Iris pigment epithelial cell (primary cell): ENCODE data around the gene ZNF333.
"Not testable (repeated sequence)": the region's sequence is repeated elsewhere in the genome, so short reads cannot be mapped to it uniquely, and the experiment has no call there.

Experiments
- DNase-seq: peaks from one replicate; pipeline ENCODE4 v3.0.0-alpha.2; 2011; ENCODE audit warnings: low read depth

ZNF333 gene

DNA sequence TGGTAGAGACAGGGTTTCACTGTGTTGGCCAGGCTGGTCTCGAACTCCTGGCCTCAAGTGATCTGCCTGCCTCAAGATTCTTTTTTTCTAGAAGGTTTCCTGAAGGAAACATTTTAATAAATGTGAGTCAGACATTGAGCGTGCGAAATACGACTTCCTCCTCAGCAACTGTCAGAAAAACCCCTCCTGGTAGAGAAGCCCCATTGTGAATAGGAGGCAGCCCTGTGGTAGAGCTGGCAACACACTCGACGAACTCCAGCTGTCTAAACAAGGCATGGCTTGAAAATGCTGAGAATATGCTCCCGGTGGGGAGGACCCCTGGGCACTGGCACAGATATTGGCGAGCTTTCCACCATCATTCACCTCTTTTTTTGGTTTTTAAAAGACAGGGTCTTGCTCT is 9.8 kb downstream of the ZNF333 start:
- DNase-seq = no peak

GRCh38 chr19:14700711-14701375 is 11.0 kb downstream of the ZNF333 start:
- no peak for DNase-seq

- DNase-seq = no peak
Measured at GRCh38 chr19:14703833-14704232, 14.0 kb downstream of the ZNF333 start.

DNA sequence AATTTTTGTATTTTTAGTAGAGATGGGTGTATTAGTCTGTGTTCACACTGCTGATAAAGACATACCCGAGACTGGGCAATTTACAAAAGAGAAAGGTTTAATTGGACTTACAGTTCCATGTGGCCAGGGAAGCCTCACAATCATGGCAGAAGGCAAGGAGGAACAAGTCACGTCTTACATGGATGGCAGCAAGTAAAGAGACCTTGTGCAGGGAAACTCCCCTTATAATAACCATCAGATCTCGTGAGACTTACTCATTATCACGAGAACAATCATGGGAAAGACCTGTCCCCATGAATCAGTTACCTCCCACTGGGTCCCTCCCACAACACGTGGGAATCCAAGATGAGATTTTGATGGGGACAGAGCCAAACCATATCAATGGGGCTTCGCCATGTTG is 14.6 kb downstream of the ZNF333 start:
- no peak for DNase-seq

DNA sequence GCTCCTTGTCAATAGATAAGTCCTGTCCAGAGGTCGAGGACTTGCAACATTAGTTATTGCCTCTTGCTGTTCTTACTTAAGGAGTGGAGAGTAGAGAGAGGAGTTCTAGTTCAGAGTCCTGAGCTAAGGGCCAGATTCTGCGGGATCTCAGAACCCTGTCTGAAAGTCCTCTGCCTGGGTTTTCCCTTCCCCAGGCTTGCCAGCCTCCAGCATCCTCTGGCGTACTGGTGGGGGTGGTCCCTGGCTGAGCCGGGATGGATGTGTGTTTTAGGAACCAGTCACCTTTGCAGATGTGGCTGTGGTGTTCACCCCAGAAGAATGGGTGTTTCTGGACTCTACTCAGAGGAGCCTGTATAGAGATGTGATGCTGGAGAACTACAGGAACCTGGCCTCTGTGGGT is 26.0 kb downstream of the ZNF333 start:
- DNase-seq = no peak

DNA sequence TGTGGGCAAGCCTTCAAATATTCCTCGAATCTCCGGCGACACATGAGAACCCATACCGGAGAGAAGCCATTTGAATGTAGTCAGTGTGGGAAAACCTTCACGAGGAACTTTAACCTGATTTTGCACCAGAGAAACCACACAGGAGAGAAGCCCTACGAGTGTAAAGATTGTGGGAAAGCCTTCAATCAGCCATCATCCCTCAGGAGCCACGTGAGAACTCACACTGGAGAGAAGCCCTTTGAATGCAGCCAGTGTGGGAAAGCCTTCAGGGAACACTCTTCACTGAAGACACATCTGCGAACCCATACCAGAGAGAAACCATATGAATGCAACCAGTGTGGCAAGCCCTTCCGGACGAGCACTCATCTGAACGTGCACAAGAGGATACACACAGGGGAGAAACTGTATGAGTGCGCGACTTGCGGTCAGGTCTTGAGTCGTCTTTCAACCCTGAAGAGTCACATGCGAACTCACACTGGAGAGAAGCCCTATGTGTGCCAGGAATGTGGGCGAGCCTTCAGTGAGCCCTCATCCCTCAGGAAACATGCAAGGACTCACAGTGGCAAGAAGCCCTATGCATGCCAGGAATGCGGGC is 28.8 kb downstream of the ZNF333 start:
- DNase-seq = no peak

- DNase-seq = no peak
Measured at GRCh38 chr19:14719162-14719561, 29.3 kb downstream of the ZNF333 start.

DNA sequence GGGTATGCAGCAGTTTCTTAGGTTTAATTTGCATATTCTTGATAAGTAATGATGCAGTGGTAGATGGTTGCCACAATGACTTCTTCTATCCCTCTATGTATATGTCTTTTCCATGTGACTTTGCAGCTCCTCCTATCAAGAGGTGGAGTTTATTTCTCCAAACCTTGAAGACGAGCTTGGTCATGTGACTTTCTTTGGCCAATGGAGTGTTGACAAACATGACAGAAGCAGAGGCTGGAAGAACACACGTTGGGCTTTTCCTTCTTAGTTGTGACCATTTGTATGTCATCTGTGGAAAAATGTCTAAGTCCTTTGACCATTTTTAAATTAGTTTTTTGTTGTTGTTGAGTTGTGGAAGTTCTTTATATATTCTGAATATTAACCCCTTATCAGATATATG is 32.3 kb downstream of the ZNF333 start:
- DNase-seq = no peak

DNA sequence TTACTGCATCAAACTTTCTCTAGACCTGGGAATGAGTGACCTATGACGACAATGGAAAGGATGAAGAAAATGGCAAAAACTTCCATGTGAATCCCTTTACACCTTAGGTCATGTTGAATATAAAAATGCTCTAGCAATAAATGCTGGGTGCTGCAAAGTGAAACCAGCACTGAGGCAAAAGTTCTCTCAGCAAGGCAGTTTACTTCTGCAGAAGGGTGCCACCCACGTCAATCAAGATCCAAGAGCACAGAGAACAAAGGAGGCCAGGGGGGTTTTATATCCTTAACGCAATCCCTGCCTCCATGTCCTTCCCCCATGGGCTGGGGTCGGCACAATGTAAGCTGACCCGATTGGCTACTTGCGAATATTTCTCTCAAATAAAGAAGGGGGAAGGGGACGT is 38.7 kb downstream of the ZNF333 start:
- DNase-seq = no peak

GRCh38 chr19:14731200-14731599 is 41.4 kb downstream of the ZNF333 start:
- no peak for DNase-seq

DNA sequence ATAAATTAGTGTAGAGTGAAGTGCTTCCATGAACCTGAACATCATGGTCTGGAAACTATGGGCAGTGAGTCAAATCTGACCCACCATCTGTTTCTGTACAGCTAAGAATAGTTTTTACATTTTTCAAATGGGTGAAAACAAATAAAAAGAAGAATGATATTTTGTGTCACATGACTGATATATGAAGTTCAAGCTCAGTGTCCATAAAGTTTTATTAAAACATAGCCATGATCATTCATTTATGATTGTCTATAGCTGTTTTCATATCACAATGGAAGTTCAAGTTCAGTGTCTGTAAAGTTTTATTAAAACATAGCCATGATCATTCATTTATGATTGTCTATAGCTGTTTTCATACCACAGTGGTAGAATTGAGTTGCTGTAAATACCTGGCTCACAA is 42.7 kb downstream of the ZNF333 start:
- DNase-seq = no peak

DNA sequence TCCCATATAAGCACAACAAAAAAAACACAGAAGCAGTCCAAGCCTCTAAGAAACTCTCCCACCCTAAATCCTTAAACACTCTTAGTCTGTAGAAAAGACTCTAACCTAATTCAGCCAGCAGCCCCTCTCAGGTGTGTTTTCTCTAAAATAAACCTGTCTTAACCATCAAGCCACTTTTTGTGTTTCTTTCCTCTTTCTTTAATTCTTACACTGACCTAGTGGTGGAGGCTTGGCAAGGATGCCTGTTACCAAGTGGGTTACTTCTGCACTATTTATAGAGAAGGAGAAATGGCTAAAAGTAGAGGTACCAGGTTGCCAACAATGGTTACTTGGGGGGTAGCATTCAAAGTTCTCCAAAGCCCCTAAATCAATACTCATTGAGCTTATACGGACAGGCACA is 43.7 kb downstream of the ZNF333 start:
- no peak for DNase-seq

DNA sequence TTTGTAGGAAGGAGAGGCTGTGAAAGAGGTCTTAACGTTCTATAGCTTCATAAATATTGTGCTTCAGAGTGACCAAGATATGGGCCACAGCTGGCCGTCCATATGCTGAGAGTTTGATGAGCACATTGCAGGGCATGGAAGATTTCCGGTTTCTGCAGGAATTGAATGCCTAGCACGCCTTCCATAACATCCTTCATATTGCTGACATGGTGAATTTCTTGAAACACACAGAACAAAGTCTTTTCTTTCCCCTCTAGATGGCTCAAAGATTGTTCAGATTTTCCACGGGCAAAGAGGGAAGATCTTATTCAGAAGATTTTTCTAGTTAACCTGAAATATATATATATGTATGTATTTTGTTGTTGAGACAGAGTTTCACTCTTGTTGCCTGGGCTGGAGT is 46.1 kb downstream of the ZNF333 start:
- no peak for DNase-seq

GRCh38 chr19:14746886-14747285 is 57.0 kb downstream of the ZNF333 start:
- DNase-seq = no peak

DNA sequence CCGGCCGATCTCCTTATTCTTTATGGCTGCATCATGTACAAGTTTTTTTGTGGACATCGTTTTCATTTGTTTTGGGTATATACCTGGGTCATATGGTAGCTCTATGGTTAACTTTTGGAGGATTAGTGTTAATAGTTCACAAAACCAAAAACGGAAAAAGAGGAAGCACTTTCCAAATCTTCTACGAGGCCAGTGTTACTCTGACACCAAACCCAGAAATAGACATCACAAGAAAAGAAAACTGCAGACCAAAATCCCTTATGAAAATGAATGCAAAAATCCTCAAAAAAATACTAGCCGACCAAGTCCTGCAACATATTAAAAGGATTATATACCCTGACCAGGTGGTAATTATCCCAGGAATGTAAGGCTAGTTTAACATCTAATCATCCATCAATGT is 58.8 kb downstream of the ZNF333 start:
- DNase-seq = no peak

GRCh38 chr19:14758816-14759215 is 69.0 kb downstream of the ZNF333 start:
- DNase-seq = no peak

DNA sequence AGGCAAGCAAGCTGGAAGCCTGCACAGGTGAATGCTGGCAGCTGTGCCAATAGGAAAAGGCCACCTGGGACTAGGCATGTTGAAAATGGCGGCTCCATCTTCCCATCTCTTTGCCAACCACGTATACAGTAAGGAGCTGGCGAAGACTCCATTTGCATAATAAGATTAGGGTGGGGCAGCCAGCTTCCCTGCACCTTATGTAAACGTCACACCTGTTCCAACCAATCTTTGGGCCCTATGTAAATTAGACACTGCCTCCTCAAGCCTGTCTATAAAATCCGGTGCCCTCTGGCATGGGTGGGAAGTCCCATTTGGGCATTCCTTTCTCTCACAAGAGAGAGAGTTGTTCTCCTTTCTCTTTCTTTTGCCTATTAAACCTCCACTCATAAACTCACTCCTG is 71.8 kb downstream of the ZNF333 start:
- DNase-seq = no peak

DNA sequence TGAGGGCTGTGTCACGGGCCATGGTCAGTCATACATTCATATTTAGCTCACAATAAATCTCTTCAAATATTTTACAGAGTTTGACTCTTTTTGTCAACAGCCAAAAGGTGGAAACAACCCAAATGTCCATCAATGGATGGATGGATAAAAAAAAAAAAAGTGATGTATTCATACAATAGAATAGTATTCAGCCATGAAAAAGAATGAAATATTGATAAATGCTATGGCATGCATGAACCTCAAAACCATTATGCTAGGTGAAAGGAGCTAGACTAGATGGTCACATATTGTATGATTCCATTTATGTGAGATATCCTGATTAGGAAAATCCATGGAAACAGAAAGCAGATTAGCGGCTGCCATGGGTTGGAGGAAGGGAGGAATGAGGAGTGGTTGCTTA is 72.3 kb downstream of the ZNF333 start:
- DNase-seq = no peak

DNA sequence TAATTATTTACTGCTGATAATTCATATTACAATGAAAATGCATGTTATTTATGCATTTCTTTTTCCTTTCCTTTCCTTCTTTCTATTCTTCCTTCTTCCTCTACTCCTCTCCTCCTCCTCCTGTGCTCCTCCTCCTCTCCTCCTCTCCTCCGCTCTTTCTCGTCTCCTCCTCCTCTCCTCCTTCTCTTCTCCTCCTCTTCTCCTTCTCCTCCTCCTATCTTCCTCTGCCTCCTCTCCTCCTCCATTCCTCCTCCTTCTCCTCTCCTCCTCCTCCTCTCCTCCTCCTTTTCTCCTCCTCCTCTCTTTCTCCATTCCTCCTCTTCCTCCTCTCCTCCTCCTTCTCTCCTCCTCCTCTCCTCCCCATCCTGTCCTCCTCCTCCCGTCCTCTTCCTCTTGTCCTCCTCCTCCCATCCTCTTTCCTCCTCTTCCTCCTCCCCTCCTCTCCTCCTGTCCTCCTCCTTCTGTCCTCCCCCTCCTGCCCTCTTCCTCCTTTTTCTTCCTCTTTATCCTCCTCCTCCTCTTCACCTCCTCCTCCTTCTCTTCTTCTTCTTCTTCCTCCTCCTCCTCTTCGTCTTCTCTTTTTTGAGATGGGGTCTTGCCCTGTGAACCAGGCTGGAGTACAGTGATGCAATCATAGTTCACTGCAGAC is 73.8 kb downstream of the ZNF333 start:
- no peak for DNase-seq

GRCh38 chr19:14764401-14764800 is 74.6 kb downstream of the ZNF333 start:
- DNase-seq = no peak

- DNase-seq = not testable (repeated sequence)
Measured at GRCh38 chr19:14765403-14765802, 75.6 kb downstream of the ZNF333 start.

- not testable (repeated sequence) for DNase-seq
Measured at GRCh38 chr19:14765841-14766240, 76.0 kb downstream of the ZNF333 start.

DNA sequence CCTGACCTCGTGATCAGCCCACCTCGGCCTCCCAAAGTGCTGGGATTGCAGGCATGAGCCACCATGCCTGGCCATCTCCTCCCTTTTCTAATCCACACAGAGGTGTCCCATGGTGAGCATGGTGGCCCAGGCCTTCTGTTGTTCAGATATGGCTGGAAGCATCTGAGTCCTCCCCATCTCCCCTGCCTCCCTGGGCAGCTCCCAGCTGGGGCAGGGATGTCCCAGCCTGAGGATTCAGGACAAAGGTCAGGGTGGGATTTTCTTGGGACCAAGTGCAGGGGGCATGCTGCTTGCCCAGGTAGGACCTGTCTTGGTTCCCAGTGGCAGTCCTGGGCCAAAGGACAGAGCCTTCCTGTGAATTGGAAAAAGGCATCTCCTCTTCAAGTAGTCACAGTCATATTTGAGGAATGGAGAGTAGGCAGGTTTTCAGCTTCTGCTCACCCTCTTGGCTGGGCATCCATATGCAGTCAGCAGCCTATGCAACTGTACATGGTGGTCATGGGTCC is 77.7 kb downstream of the ZNF333 start:
- DNase-seq = no peak

DNA sequence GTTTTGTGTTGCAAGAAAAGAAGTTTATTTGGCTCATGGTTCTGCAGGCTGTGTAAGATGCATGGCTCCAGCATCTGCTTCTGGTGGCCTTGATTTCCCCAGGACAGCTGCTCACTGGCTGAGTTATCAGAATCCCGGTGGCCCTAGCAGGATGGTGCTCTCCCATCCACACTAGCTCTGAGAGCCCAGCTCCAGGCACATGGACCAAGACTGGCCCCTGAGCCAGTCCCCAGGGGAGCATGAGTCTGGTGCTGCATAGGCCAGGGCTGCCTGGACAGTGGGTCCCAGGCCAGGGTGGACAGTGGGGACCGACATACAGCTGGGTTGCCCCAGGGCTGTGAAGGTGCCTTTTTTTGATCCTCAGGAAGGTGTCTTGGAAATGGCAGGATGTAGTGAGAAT is 78.2 kb downstream of the ZNF333 start:
- no peak for DNase-seq
